Right lobe of liver (tissue), 4 donors: ENCODE data around the gene APMAP.
A peak's percentile ranks its signal among the peaks of the same experiment; 100 is the strongest.
"Not testable (repeated sequence)": the region's sequence is repeated elsewhere in the genome, so short reads cannot be mapped to it uniquely, and the experiment has no call there.

ENCODE experiments used
- POLR2A ChIP-seq: fragments of 450-650 bp; IDR thresholded peaks from one replicate; pipeline ENCODE4 v1.6.1; 2017; ENCODE audit warnings: antibody characterized with exemption, mild to moderate bottlenecking
- TF ChIP-seq, protein P1 (sequence below), 4 donors: fragments of 200-600 bp in 3 of 4; fragments of 450-650 bp in 1 of 4; IDR thresholded peaks; one replicate each; pipeline versions ENCODE4 v1.5.1 to v1.8.0; 2016 to 2022; ENCODE audit warnings: antibody characterized with exemption in 4 of 4, mild to moderate bottlenecking in 2 of 4
- donor health status: DM: no; HTN: no; CAD: no.
- donor health status: DM: no; HTN: no; CAD: no.
- donor health status: DM: no; HTN: yes; CAD: no.

DNA sequence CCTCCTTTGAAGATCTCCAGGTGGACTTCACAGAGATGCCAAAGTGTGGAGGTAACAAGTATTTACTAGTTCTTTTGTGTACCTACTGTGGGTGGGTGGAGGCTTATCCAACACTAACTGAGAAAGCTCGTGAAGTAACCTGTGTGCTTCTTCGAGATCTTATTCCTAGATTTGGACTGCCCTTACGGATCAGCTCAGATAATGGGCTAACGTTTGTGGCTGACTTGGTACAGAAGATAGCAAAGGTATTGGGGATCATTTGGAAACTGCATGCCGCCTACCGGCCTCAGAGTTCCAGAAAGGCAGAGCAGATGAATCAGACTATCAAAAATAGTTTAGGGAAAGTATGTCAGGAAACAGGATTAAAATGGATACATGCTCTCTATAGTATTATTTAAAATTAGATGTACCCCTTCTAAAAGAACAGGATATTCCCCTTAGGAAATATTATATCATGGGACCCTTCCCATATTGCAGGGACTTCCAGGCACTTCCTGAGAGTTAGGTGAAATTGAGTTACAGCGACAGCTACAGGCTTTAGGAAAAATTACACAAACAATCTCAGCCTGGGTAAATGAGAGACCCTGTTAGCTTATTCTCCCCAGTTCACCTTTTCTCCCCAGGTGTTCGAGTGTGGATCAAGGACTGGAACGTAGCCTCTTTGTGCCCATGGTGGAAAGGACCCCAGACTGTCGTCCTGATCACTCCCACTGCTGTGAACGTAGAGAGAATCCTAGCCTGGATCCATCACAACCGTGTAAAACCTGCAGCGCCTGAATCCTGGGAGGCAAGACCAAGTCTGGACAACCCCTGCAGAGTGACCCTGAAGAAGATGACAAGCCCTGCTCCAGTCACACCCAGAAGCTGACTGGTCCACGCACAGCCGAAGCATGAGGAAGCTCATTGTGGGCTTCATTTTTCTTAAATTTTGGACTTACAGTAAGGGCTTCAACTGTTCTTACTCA lies 61.5 kb downstream of the APMAP start:
- not testable (repeated sequence) for TF ChIP-seq POLR2A
- TF ChIP-seq, protein P1, sequence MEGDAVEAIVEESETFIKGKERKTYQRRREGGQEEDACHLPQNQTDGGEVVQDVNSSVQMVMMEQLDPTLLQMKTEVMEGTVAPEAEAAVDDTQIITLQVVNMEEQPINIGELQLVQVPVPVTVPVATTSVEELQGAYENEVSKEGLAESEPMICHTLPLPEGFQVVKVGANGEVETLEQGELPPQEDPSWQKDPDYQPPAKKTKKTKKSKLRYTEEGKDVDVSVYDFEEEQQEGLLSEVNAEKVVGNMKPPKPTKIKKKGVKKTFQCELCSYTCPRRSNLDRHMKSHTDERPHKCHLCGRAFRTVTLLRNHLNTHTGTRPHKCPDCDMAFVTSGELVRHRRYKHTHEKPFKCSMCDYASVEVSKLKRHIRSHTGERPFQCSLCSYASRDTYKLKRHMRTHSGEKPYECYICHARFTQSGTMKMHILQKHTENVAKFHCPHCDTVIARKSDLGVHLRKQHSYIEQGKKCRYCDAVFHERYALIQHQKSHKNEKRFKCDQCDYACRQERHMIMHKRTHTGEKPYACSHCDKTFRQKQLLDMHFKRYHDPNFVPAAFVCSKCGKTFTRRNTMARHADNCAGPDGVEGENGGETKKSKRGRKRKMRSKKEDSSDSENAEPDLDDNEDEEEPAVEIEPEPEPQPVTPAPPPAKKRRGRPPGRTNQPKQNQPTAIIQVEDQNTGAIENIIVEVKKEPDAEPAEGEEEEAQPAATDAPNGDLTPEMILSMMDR (IDR thresholded peaks at IDR 0.05): peak; percentile 44 to 50 (median 48)
